H1 (cell line): ENCODE data around the gene NLK. TPM values are rescaled to one million over a fixed set of nuclear protein-coding genes. Genes with fewer than 3 reads are reported as not detected.

ENCODE experiments used
- CTCF ChIA-PET: fragments of 300-600 bp; sonication (Branson Sonifier 250); formaldehyde crosslinking; loops from one replicate; lab custom pipeline; 2021; ENCODE audit not compliant: partially characterized antibody; lab: Charles Lee
- POLR2A ChIA-PET: fragments of 300-600 bp; sonication (Branson Sonifier 250); formaldehyde crosslinking; loops from one replicate; lab custom pipeline; 2021; ENCODE audit warnings: inconsistent platforms; ENCODE audit not compliant: partially characterized antibody; lab: Charles Lee
- DNase-seq, 2 experiments: peaks; one replicate each; pipeline versions ENCODE4 v3.0.0 to v3.0.0-alpha.2; 2010 to 2022; ENCODE audit warnings: low spot score in 2 of 2, low read depth in 1 of 2, mixed read lengths in 1 of 2
- FAIRE-seq: peaks from 2 replicates; lab custom pipeline; 2011; peaks lifted over from hg19 to GRCh38; lab: Jason Lieb, UNC
- H2AFZ ChIP-seq: 2 replicates; pipeline ENCODE4 v1.8.1; 2012; ENCODE audit warnings: low read length, inconsistent platforms
- H2AK5ac ChIP-seq: 2 replicates; pipeline ENCODE4 v1.6.1; 2013; ENCODE audit warnings: low read depth, low read length
- H2BK120ac ChIP-seq: replicated peaks from 2 replicates; pipeline ENCODE3; 2013; ENCODE audit warnings: low read depth, low read length, inconsistent platforms
- H2BK12ac ChIP-seq: 2 replicates; pipeline ENCODE4 v1.6.1; 2013; ENCODE audit warnings: low read depth, low read length
- H2BK15ac ChIP-seq: 2 replicates; pipeline ENCODE4 v1.6.1; 2013; ENCODE audit warnings: low read length
- H2BK20ac ChIP-seq: 2 replicates; pipeline ENCODE4 v1.6.1; 2013; ENCODE audit warnings: low read length
- H2BK5ac ChIP-seq: 2 replicates; pipeline ENCODE4 v1.6.1; 2013; ENCODE audit warnings: low read depth, low read length
- H3K14ac ChIP-seq: 2 replicates; pipeline ENCODE4 v1.6.1; 2013; ENCODE audit warnings: inconsistent platforms; ENCODE audit not compliant: insufficient read length
- H3K18ac ChIP-seq: 2 replicates; pipeline ENCODE4 v1.6.1; 2013; ENCODE audit warnings: low read length; ENCODE audit errors: extremely low read depth
- H3K23ac ChIP-seq: 2 replicates; pipeline ENCODE4 v1.6.1; 2013; ENCODE audit warnings: inconsistent platforms; ENCODE audit not compliant: insufficient read length
- H3K23me2 ChIP-seq: 2 replicates; pipeline ENCODE4 v1.6.1; 2013; ENCODE audit warnings: low read depth, low read length
- H3K27ac ChIP-seq: 2 replicates; pipeline ENCODE4 v1.6.1; 2011; ENCODE audit warnings: low read depth, low read length, inconsistent platforms
- H3K27me3 ChIP-seq, 4 experiments: replicated peaks in 1 of 4; 1 replicate in 1 of 4; 2 replicates in 3 of 4; pipeline versions ENCODE4 v1.6.1 to v1.8.1; 2011 to 2013; ENCODE audit warnings: low read length in 3 of 4, mild to moderate bottlenecking in 3 of 4, inconsistent platforms in 2 of 4, mixed read lengths in 2 of 4, moderate library complexity in 1 of 4; ENCODE audit not compliant: control insufficient read depth in 3 of 4, insufficient read depth in 3 of 4; ENCODE audit errors: extremely low read depth in 1 of 4
- H3K36me3 ChIP-seq, 4 experiments: 2 replicates each; pipeline versions ENCODE4 v1.6.1 to v1.8.1; 2011 to 2013; ENCODE audit warnings: mild to moderate bottlenecking in 4 of 4, low read length in 3 of 4, moderate library complexity in 2 of 4, control low read depth in 1 of 4, inconsistent platforms in 1 of 4; ENCODE audit not compliant: insufficient read depth in 4 of 4, control insufficient read depth in 2 of 4
- H3K4ac ChIP-seq: replicated peaks from 2 replicates; pipeline ENCODE3; 2013; ENCODE audit warnings: low read length, low read depth, mixed read lengths, inconsistent platforms; ENCODE audit not compliant: insufficient read length
- H3K4me1 ChIP-seq, 4 experiments: replicated peaks in 1 of 4; 1 replicate in 1 of 4; 2 replicates in 3 of 4; pipeline versions ENCODE4 v1.6.1 to v1.8.1; 2011 to 2013; ENCODE audit warnings: low read length in 3 of 4, inconsistent platforms in 2 of 4, mixed read lengths in 1 of 4; ENCODE audit not compliant: insufficient read depth in 4 of 4, control insufficient read depth in 3 of 4
- H3K4me2 ChIP-seq, 2 experiments: 2 replicates each; pipeline versions ENCODE4 v1.6.1 to v1.8.1; 2011 to 2013; ENCODE audit warnings: low read depth in 2 of 2, low read length in 2 of 2, control low read depth in 1 of 2, inconsistent platforms in 1 of 2, mild to moderate bottlenecking in 1 of 2; ENCODE audit not compliant: insufficient read depth in 1 of 2
- H3K4me3 ChIP-seq, 4 experiments: fragments of 200-600, 300-600 bp in 1 of 4; sonication (generic), shearing (Covaris generic), sonication (Bioruptor Twin) in 1 of 4; 2 replicates each; pipeline versions ENCODE4 v1.5.1 to v1.8.1; 2011 to 2016; ENCODE audit warnings: low read length in 4 of 4, low read depth in 3 of 4, control low read depth in 2 of 4, inconsistent platforms in 2 of 4, mild to moderate bottlenecking in 2 of 4, mixed read lengths in 1 of 4, moderate library complexity in 1 of 4; ENCODE audit not compliant: insufficient read depth in 2 of 4; ENCODE audit errors: extremely low read depth in 1 of 4
- H3K56ac ChIP-seq: replicated peaks from 2 replicates; pipeline ENCODE3; 2013; ENCODE audit warnings: low read depth, mild to moderate bottlenecking, mixed read lengths, low read length, inconsistent platforms; ENCODE audit not compliant: insufficient read length
- H3K79me1 ChIP-seq: 2 replicates; pipeline ENCODE4 v1.6.1; 2013; ENCODE audit warnings: low read depth, low read length, control low read depth
- H3K79me2 ChIP-seq, 2 experiments: 2 replicates each; pipeline versions ENCODE4 v1.6.1 to v1.8.1; 2012 to 2013; ENCODE audit warnings: low read length in 2 of 2, mild to moderate bottlenecking in 2 of 2, inconsistent platforms in 1 of 2; ENCODE audit not compliant: insufficient read depth in 2 of 2, control insufficient read depth in 1 of 2
- H3K9ac ChIP-seq, 4 experiments: replicated peaks in 1 of 4; 1 replicate in 1 of 4; 2 replicates in 3 of 4; pipeline versions ENCODE4 v1.6.1 to v1.8.1; 2011 to 2013; ENCODE audit warnings: low read depth in 3 of 4, low read length in 3 of 4, control low read depth in 2 of 4, mild to moderate bottlenecking in 2 of 4, moderate library complexity in 2 of 4, inconsistent platforms in 1 of 4; ENCODE audit errors: extremely low read depth in 1 of 4
- H3K9me3 ChIP-seq, 2 experiments: 2 replicates each; pipeline versions ENCODE4 v1.6.1 to v1.8.1; 2012 to 2013; ENCODE audit warnings: mild to moderate bottlenecking in 2 of 2, moderate library complexity in 2 of 2, control low read depth in 1 of 2, inconsistent platforms in 1 of 2, low read depth in 1 of 2, low read length in 1 of 2, mixed read lengths in 1 of 2; ENCODE audit not compliant: insufficient read depth in 2 of 2
- H4K20me1 ChIP-seq, 2 experiments: replicated peaks in 1 of 2; 2 replicates each; pipeline versions ENCODE3 to v1.8.1; 2011 to 2013; ENCODE audit warnings: inconsistent platforms in 2 of 2, low read length in 2 of 2, mild to moderate bottlenecking in 1 of 2; ENCODE audit not compliant: insufficient read depth in 2 of 2, control insufficient read depth in 1 of 2
- H4K5ac ChIP-seq: 2 replicates; pipeline ENCODE4 v1.6.1; 2013; ENCODE audit warnings: low read length, low read depth, mixed read lengths, inconsistent platforms; ENCODE audit not compliant: insufficient read length
- H4K8ac ChIP-seq: 2 replicates; pipeline ENCODE4 v1.8.0; 2013; ENCODE audit warnings: mild to moderate bottlenecking, moderate library complexity, low read length, inconsistent platforms; ENCODE audit not compliant: insufficient read depth; ENCODE audit errors: extremely low read depth
- H4K91ac ChIP-seq: replicated peaks from 2 replicates; pipeline ENCODE3; 2013; ENCODE audit warnings: low read length, mixed read lengths, inconsistent platforms; ENCODE audit not compliant: insufficient read length
- CBX5 ChIP-seq: fragments of 300-800, 300-1000 bp; sonication (generic); IDR thresholded peaks from 2 replicates; pipeline ENCODE4 v1.7.1; 2016; ENCODE audit warnings: antibody characterized with exemption, low read length, low read depth
- E2F6 ChIP-seq: IDR thresholded peaks from 2 replicates; pipeline ENCODE4 v1.6.1; 2012; ENCODE audit warnings: inconsistent platforms
- EP300 ChIP-seq, 2 experiments: IDR thresholded peaks; 1 replicate in 1 of 2; 2 replicates in 1 of 2; pipeline ENCODE4 v1.6.1; 2011 to 2012; ENCODE audit warnings: low read depth in 2 of 2, low read length in 2 of 2, mild to moderate bottlenecking in 2 of 2, borderline replicate concordance in 1 of 2, inconsistent platforms in 1 of 2, moderate library complexity in 1 of 2
- HDAC6 ChIP-seq: IDR thresholded peaks from one replicate; pipeline ENCODE4 v1.7.1; 2012; ENCODE audit warnings: low read depth, mild to moderate bottlenecking, inconsistent platforms, low read length, moderate library complexity
- JUN ChIP-seq: IDR thresholded peaks from 2 replicates; pipeline ENCODE4 v1.6.1; 2011; ENCODE audit warnings: low read depth, mild to moderate bottlenecking, improper control_type of control experiment, low read length
- MAFK ChIP-seq: IDR thresholded peaks from 2 replicates; pipeline ENCODE4 v1.6.1; 2012; ENCODE audit warnings: low read depth, mild to moderate bottlenecking, improper control_type of control experiment, low read length
- MAX ChIP-seq: IDR thresholded peaks from 2 replicates; pipeline ENCODE4 v1.6.1; 2012; ENCODE audit warnings: inconsistent platforms
- SIX5 ChIP-seq: IDR thresholded peaks from 2 replicates; pipeline ENCODE4 v1.6.1; 2011; ENCODE audit warnings: mild to moderate bottlenecking, low read depth, low read length
- SRF ChIP-seq: IDR thresholded peaks from 2 replicates; pipeline ENCODE4 v1.6.1; 2011; ENCODE audit warnings: mild to moderate bottlenecking, low read depth, low read length, moderate library complexity
- TBP ChIP-seq: IDR thresholded peaks from 2 replicates; pipeline ENCODE4 v1.6.1; 2011; ENCODE audit warnings: low read depth, low read length, improper control_type of control experiment
- WGBS, 2 experiments: shearing (Covaris generic) in 1 of 2; methylation state at CpG; one replicate each; pipeline versions ENCODE4 v1.1.6 to v1.1.7; 2013 to 2015; ENCODE audit warnings: low lambda C conversion rate in 2 of 2, mixed read lengths in 2 of 2, inconsistent platforms in 1 of 2, low coverage in 1 of 2, missing lambda C conversion rate in 1 of 2; ENCODE audit not compliant: insufficient replicate concordance in 2 of 2, insufficient coverage in 1 of 2, insufficient read length in 1 of 2; ENCODE audit errors: extremely low coverage in 1 of 2, missing lambda C conversion rate in 1 of 2; 5-methylcytosine and 5-hydroxymethylcytosine counted together
- polyA plus RNA-seq, 7 experiments: library from polyadenylated mRNA; depleted of rRNA in 3 of 7; stranded (reverse) in 5 of 7; unstranded in 2 of 7; fragments of >200 nt in 5 of 7; fragments of 200-250 nt in 2 of 7; gene quantifications; 1 replicate in 5 of 7; 2 replicates in 1 of 7; 4 replicates in 1 of 7; pipeline versions ENCODE4 v1.2.1 to v1.2.3, GENCODE V29; 2011 to 2013; ENCODE audit warnings: missing spikeins in 2 of 7, mixed read lengths in 2 of 7
- total RNA-seq: library from RNA; stranded (reverse); fragmentation: NEBNext Ultra II Directional; extraction: Animal tissue kit (Norgen Biotek cat#: 25700); gene quantifications from 2 replicates; pipeline ENCODE4 v1.2.1, GENCODE V29; 2021

The NLK gene
- total and polyA plus RNA-seq, 2 of the 8 experiments (the other 6 are each of a cell fraction or from before 2014, with no cell fraction given), result 30.8 to 49.9 TPM

- H2BK5ac ChIP-seq, result no peak overlapping the region
- H4K8ac ChIP-seq, result no peak overlapping the region
- H2AK5ac ChIP-seq, result no peak overlapping the region
- no peaks in the 10 kb centered on the region for H3K79me1 ChIP-seq
- no peak for DNase-seq
- no peak overlapping the region for H3K4me2 ChIP-seq
- H3K4ac ChIP-seq, result no peak overlapping the region
- peaks cover 0 to 8% (median under 1%) of the 10 kb centered on the region in 4 experiments; a peak in 2 of 8 replicates for H3K36me3 ChIP-seq
- H3K4me1 ChIP-seq, result no peaks in the 10 kb centered on the region
- no peak overlapping the region for H2AFZ ChIP-seq
- no peaks in the 10 kb centered on the region for H3K23me2 ChIP-seq
- no peak overlapping the region for H4K5ac ChIP-seq
- POLR2A ChIA-PET, result interaction anchor here (1.1 kb wide), 2 partner anchors 9 to 10 kb away, joined by 3 read pairs; no protein-coding TSS in a partner anchor
- H2BK15ac ChIP-seq, result no peak overlapping the region
- H2BK12ac ChIP-seq, result no peak overlapping the region
- H2BK120ac ChIP-seq, result no peak overlapping the region
- no peak for FAIRE-seq
- H3K27me3 ChIP-seq, result no peaks in the 10 kb centered on the region
- H3K18ac ChIP-seq, result no peak overlapping the region
- H2BK20ac ChIP-seq, result no peak overlapping the region
- no peak overlapping the region for H3K23ac ChIP-seq
- no peaks in the 10 kb centered on the region for H3K9me3 ChIP-seq
- 0 out of 4 replicates have a peak, but pooled peaks cover 0 to 4% of the 10 kb centered on the region in 2 experiments for H3K79me2 ChIP-seq
- no peak overlapping the region for H3K56ac ChIP-seq
- no peak overlapping the region for H3K27ac ChIP-seq
- no peak overlapping the region for H3K4me3 ChIP-seq
- H4K91ac ChIP-seq, result no peak overlapping the region
- H4K20me1 ChIP-seq, result peaks cover 0 to 2% of the 10 kb centered on the region in 2 experiments
- WGBS, 2 experiments, result 83% methylated on average over 4 of the region's 4 CpGs; no CpG with 5 or more reads in 1 of the 2 experiments
- no peak overlapping the region for H3K9ac ChIP-seq
- CTCF ChIA-PET, result interaction anchor here (0.5 to 1.2 kb wide), 4 partner anchors 16 to 114 kb away, joined by 3 to 4 read pairs (median 3); no protein-coding TSS in a partner anchor
- H3K14ac ChIP-seq, result no peak overlapping the region
- no peak for TF ChIP-seq E2F6
- no peak for TF ChIP-seq TBP
- no peak for TF ChIP-seq HDAC6
- no peak for TF ChIP-seq MAX
- no peak for TF ChIP-seq SRF
- no peak for TF ChIP-seq JUN
- TF ChIP-seq MAFK, result no peak
- no peak for TF ChIP-seq SIX5
- TF ChIP-seq EP300 (IDR thresholded peaks at IDR 0.05; ENCODE audit: borderline replicate concordance in 1 of 2, low read depth in 2 of 2, low read length in 2 of 2), result no peak
- no peak for TF ChIP-seq CBX5
Measured at GRCh38 chr17:28125526-28126378, 83.3 kb downstream of the NLK start.
